HPDE6-E6E7 (cell line): Measurements from ENCODE around the gene MBP.

ENCODE experiments used
- DNase-seq: peaks from one replicate; pipeline ENCODE4 v3.0.0; 2011; ENCODE audit warnings: missing footprints; ENCODE audit errors: extremely low spot score

Gene MBP

GRCh38 chr18:77151033-77151771 is 18.6 kb upstream of the MBP start:
- DNase-seq = no peak

- no peak for DNase-seq
These were observed 18.0 kb upstream of the MBP start for GRCh38 chr18:77150588-77150987.

GRCh38 chr18:77148289-77148688 is 15.7 kb upstream of the MBP start:
- DNase-seq = no peak

GRCh38 chr18:77147418-77147852 is 14.9 kb upstream of the MBP start:
- no peak for DNase-seq

GRCh38 chr18:77146249-77147080 is 13.9 kb upstream of the MBP start:
- no peak for DNase-seq

GRCh38 chr18:77145364-77145901 is 12.8 kb upstream of the MBP start:
- DNase-seq = no peak

- DNase-seq = no peak
These were observed 12.0 kb upstream of the MBP start for GRCh38 chr18:77144451-77145118.

GRCh38 chr18:77144046-77144445 is 11.5 kb upstream of the MBP start:
- DNase-seq = no peak

GRCh38 chr18:77143196-77143595 is 10.6 kb upstream of the MBP start:
- no peak for DNase-seq

GRCh38 chr18:77141401-77142118 is 9.0 kb upstream of the MBP start:
- DNase-seq = no peak

- no peak for DNase-seq
These were observed 8.0 kb upstream of the MBP start for GRCh38 chr18:77140439-77141109.

GRCh38 chr18:77140030-77140429 is 7.4 kb upstream of the MBP start:
- DNase-seq = no peak

GRCh38 chr18:77139619-77140018 is 7.0 kb upstream of the MBP start:
- no peak for DNase-seq

- DNase-seq = no peak
These were observed 5.7 kb upstream of the MBP start for GRCh38 chr18:77138270-77138669.

GRCh38 chr18:77137851-77138250 is 5.3 kb upstream of the MBP start:
- DNase-seq = no peak

- no peak for DNase-seq
These were observed 4.5 kb upstream of the MBP start for GRCh38 chr18:77136871-77137665.

GRCh38 chr18:77136076-77136718 is 3.6 kb upstream of the MBP start:
- no peak for DNase-seq

GRCh38 chr18:77135339-77136075 is 2.9 kb upstream of the MBP start:
- DNase-seq = no peak

- no peak for DNase-seq
These were observed 2.0 kb upstream of the MBP start for GRCh38 chr18:77134611-77135010.
